Esophagus (tissue), 2 donors: ENCODE data around the gene CNST. TPM values are rescaled to one million over a fixed set of nuclear protein-coding genes. Genes with fewer than 3 reads are reported as not detected.

Experiments
- H3K27ac ChIP-seq, 2 donors: one replicate each; pipeline ENCODE4 v1.5.1; 2013; ENCODE audit warnings: low read depth in 2 of 2, mild to moderate bottlenecking in 2 of 2, inconsistent platforms in 1 of 2, low read length in 1 of 2, moderate library complexity in 1 of 2
- H3K27me3 ChIP-seq, 2 donors: one replicate each; pipeline ENCODE4 v1.6.1; 2013; ENCODE audit warnings: low read length in 2 of 2, control low read depth in 1 of 2, mild to moderate bottlenecking in 1 of 2; ENCODE audit not compliant: insufficient read depth in 2 of 2, control insufficient read depth in 1 of 2
- H3K36me3 ChIP-seq, 2 donors: one replicate each; pipeline ENCODE4 v1.6.1; 2013; ENCODE audit warnings: low read length in 1 of 2; ENCODE audit not compliant: control insufficient read depth in 2 of 2, insufficient read depth in 2 of 2
- H3K4me1 ChIP-seq, 2 donors: one replicate each; pipeline ENCODE4 v1.6.1; 2013; ENCODE audit warnings: low read length in 1 of 2; ENCODE audit not compliant: control insufficient read depth in 2 of 2, insufficient read depth in 2 of 2
- H3K4me3 ChIP-seq, 2 donors: one replicate each; pipeline ENCODE4 v1.5.1; 2013; ENCODE audit warnings: low read length in 2 of 2, mild to moderate bottlenecking in 2 of 2, low read depth in 1 of 2, moderate library complexity in 1 of 2
- H3K9me3 ChIP-seq, 2 donors: one replicate each; pipeline ENCODE4 v1.6.1; 2013; ENCODE audit warnings: mild to moderate bottlenecking in 2 of 2, low read depth in 1 of 2, low read length in 1 of 2, moderate library complexity in 1 of 2; ENCODE audit not compliant: control insufficient read depth in 2 of 2, insufficient read depth in 1 of 2
- WGBS, 2 donors: extraction: QIAGEN DNeasy Blood & Tissue Kit; methylation state at CpG; one replicate each; pipeline ENCODE4 v1.1.7; 2013; 5-methylcytosine and 5-hydroxymethylcytosine counted together
- polyA plus RNA-seq, 2 donors: library from polyadenylated mRNA; stranded (reverse); fragments of 200-250 nt; gene quantifications; one replicate each; pipeline ENCODE4 v1.2.3, GENCODE V29; 2013
- donor health status: healthy with polysubstance abuse.
- donor health status: Bipolar disorder and iron deficiency.

CNST gene
- polyA plus RNA-seq, 2 donors: 7.5 to 12.2 TPM

DNA sequence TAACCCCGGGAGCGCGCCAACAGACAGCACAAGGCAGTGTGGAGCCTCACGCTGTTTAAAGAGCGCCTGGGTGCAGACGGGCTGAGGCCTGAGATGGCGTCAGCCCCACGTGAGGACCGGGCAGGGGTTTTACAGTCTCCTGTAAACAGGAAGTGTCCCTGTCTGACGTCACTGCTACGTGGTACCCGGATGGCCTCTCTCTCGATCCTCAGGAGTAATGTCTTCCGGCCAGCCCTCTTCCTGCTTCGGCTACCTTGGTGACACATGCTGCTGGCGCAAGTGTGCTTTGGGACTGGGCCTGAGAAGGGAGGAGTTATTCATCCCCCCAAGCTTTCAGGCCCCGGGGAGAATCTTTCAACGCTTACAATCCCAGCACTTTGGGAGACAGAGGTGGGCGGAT, 41.2 kb downstream of the CNST start:
- H3K4me3 ChIP-seq: no peak overlapping the region
- peaks cover 0 to 6% of the 10 kb centered on the region in 2 donors for H3K4me1 ChIP-seq
- 87 to 90% methylated on average over 19 of the region's 19 CpGs for WGBS, 2 donors
- H3K9me3 ChIP-seq: no peaks in the 10 kb centered on the region
- H3K27ac ChIP-seq: no peak overlapping the region
- no peaks in the 10 kb centered on the region for H3K27me3 ChIP-seq
- H3K36me3 ChIP-seq: peaks cover 0 to 2% of the 10 kb centered on the region in 2 donors

DNA sequence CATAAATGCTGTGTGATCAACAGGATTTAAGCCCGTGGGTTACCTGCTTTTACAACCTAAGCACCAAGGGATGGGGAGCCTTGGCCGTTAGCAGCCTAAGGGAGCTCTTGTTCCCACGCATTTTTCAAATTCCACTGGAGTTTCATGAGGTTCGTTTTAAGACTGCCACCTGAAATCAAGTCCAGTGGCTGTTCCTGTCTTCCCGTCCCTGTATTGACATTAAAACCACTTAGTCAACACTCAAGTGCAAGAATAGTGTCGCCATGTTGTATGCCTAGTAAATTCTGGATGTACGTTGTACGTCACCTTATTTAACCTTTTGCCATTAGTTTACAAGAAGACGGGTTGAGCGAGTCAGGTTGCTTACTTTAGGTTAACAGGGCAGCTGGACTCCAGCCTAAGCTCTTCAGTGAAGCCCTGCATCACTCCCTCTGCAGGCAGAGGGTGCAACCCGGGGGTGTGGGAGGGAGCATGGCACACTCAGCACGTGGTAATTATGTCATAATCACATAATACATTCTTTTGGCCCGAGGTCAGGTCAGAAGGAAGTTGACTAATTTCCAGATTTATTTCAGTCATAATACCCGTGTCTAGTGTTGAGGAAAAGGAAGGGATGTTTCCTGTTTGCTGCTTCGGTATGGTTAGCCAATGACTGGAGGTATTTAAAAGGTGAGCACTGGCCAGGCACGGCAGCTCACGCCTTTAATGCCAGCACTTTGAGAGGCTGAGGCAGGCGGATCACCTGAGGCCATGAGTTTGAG, 42.5 kb downstream of the CNST start:
- no peaks in the 10 kb centered on the region for H3K27me3 ChIP-seq
- H3K4me1 ChIP-seq: peaks cover 0 to 6% of the 10 kb centered on the region in 2 donors
- 32% methylated on average over 18 of the region's 18 CpGs for WGBS, 2 donors
- H3K27ac ChIP-seq: peak overlapping the region; percentile 79 to 84
- H3K9me3 ChIP-seq: no peaks in the 10 kb centered on the region
- H3K36me3 ChIP-seq: no peaks in the 10 kb centered on the region
- H3K4me3 ChIP-seq: no peak overlapping the region

DNA sequence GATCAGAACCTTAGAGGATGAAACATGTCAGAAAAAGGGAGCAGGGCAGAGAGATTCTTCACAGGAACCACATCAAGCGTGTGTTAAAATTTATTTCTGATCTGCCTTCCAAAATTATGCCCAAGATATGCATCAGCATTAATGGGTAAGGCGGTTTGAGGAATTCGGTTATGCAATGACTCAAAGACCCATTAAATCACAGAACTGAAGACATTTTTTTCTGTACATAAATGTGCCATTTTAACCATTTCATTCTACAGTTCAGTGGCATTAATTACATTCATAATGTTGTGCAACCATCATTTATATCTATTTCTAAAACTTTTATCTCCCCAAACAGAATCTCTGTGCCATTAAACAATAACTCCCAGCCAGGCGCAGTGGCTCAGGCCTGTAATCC, 43.4 kb downstream of the CNST start:
- H3K4me1 ChIP-seq: peaks cover 0 to 6% of the 10 kb centered on the region in 2 donors
- peak overlapping the region in 1 of 2 donors; percentile 52 for H3K27ac ChIP-seq
- WGBS, 2 donors: 86 to 87% methylated on average over 4 of the region's 4 CpGs
- H3K9me3 ChIP-seq: no peaks in the 10 kb centered on the region
- no peaks in the 10 kb centered on the region for H3K36me3 ChIP-seq
- no peaks in the 10 kb centered on the region for H3K27me3 ChIP-seq
- no peak overlapping the region for H3K4me3 ChIP-seq

DNA sequence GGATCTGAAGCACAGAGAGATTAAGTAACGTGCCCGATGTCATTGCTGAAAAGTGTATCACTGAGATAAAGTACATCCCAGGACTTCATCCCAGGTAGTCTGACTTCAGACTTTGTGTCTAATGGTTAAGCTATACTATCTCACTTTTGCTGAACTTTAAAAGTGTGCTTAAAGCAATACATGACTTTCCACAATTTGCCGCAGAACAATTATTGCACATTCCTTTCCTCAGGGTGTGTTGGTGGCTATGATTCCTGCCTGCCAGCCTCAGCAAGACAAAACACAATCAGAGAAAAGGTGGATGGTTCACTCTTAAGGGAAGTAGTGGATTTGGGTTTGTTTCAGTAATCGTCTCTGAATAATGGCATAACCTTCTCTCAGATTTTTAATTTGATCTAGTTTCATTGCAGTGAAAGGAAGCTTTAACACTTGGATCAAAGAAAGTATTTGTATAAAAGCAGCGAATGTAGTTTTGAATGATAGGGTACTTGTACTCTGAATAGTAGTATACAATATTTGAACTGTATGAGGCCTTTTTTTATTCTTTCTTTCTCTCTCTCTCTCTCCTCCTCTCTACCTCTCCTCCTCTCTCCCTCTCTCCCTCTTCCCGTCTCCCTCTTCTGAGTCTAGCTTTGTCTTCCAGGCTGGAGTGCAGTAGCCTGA, 47.0 kb downstream of the CNST start:
- Histone ChIP-seq H3K27me3 (no peaks in the 10 kb centered on the region), H3K4me3 (no peak overlapping the region), H3K9me3 (no peaks in the 10 kb centered on the region), H3K4me1 (peaks cover 0 to 6% of the 10 kb centered on the region in 2 donors), H3K27ac (no peak overlapping the region), H3K36me3 (no peaks in the 10 kb centered on the region)
- 61 to 67% methylated on average over 6 of the region's 6 CpGs for WGBS, 2 donors

DNA sequence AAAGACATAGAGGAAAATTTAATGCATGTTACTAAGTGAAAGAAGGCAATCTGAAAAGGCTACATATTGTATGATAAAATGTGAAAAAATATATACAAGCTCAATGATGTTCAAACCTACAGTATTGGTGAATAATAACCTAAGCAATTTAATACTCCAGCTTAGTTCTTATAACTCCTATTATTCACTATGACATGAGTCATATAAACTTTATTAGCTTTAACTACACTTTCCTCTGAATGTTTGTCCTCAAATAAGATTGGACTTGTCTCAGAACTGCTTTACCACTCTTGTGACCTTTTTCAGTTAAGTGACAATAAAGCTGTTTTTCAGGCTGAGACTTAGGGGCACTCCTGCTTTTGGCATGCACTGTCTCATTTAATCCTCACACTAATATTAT, 50.9 kb downstream of the CNST start:
- Histone ChIP-seq H3K4me1 (no peaks in the 10 kb centered on the region), H3K4me3 (no peak overlapping the region), H3K27ac (peak overlapping the region in 1 of 2 donors; percentile 63), H3K27me3 (no peaks in the 10 kb centered on the region), H3K9me3 (peaks cover 0 to 2% of the 10 kb centered on the region in 2 donors), H3K36me3 (peaks cover 0 to 2% of the 10 kb centered on the region in 2 donors)

DNA sequence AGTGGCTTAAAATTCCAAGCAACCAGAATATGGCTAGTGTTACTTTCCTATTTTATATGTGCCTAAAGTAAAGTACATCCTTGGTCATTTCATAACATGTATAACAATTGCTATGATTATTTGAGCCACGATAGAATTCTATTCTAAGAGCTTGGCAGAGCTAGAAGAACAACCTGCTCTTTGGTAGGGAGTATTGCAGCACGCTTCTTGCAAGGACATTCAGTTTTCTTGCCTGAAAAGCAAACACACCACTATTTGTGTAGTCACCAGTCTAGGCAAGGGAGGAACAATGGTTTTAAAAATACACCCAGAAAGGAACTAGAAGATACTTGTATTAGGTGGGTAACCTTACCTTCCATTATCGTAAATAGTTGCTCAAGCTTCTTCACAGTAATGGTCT, 51.5 kb downstream of the CNST start:
- Histone ChIP-seq H3K27ac (peak overlapping the region in 1 of 2 donors; percentile 10), H3K27me3 (no peaks in the 10 kb centered on the region), H3K4me3 (no peak overlapping the region), H3K9me3 (peaks cover 0 to 2% of the 10 kb centered on the region in 2 donors), H3K4me1 (no peaks in the 10 kb centered on the region), H3K36me3 (peaks cover 0 to 2% of the 10 kb centered on the region in 2 donors)
- WGBS, 2 donors: 65 to 68% methylated on average over 3 of the region's 3 CpGs

DNA sequence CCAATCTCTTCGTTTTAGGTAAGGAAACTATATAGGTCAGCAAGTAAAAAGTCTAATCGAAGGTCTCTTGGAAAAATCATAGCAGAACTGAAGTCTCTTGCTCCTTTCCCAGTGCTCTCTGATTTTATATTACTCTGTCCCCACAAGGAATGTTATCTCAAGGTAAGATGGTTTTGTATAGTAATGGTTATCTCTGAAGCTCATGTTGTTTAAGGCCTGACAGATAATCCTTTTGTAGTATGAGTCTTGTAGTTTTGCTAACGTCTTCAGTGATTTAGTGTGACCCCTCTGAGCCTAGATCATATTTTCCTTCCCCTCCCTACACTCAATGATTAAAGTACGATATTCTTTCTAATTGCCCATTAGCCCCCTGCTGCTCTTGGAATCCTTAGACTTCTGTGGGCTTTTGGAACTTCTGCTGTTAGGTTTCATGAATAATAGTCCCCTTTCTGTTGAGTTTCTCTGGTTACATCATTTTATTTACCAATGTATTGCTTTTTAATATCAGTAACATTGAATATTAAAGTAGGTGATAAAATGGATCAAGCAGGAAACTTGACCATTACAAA, 52.1 kb downstream of the CNST start:
- peak overlapping the region in 1 of 2 donors; percentile 10 for H3K27ac ChIP-seq
- H3K4me3 ChIP-seq: no peak overlapping the region
- peaks cover 0 to 2% of the 10 kb centered on the region in 2 donors for H3K36me3 ChIP-seq
- H3K4me1 ChIP-seq: no peaks in the 10 kb centered on the region
- no peaks in the 10 kb centered on the region for H3K27me3 ChIP-seq
- H3K9me3 ChIP-seq: peaks cover 0 to 2% of the 10 kb centered on the region in 2 donors
- 84% methylated on average over 4 of the region's 4 CpGs for WGBS, 2 donors

DNA sequence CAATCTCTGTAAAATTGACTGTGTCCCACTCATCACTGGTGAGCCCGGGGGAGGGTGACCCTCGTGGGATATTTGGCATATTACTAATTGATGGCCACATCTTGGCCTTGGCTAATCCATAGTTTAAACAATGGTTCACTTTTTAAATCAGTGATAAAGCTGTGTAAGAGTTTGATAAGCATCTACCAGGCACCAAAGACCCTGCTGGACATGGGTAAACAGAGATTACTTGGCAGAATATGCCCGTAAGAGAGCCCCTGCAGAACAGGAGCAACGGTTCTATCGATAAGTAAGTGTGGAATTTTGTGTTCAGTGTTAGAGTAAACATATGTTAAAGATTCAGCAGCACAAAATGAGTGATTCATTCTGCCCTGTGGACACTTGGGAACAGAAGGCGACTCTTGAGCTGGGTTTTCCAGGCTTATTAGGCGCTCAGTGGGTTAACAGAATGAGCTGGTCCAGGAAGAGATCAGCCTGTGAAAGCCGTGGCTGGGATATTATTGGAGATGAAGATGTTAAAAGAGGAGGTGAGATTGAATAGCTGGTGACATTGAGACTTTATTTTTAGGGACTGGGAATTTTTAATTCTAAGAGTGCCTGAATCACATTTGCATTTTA, 55.9 kb downstream of the CNST start:
- 63 to 70% methylated on average over 8 of the region's 8 CpGs for WGBS, 2 donors
- no peaks in the 10 kb centered on the region for H3K4me1 ChIP-seq

DNA sequence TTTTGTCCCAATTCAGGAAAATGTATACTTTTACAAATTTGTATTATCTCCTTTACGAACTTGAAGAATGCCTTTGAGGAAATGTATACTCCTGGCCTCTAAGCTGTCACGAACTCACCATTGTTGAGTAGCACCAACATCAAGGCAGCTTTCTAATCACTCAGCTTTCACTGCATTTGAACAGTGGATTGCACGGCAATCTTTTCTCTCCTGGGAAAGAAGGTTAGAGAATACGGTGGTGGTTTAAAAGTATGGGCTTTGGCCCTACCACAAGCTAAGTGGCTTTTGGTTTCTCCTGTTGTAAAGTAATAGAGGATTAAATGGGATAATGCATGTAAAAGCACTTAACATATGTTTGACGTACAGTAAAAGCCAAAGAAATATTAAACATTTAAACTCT, 57.8 kb downstream of the CNST start:
- 75 to 86% methylated on average over 5 of the region's 5 CpGs for WGBS, 2 donors
- H3K27ac ChIP-seq: no peak overlapping the region
- peaks cover 2 to 4% of the 10 kb centered on the region in 2 donors for H3K36me3 ChIP-seq
- peaks cover 0 to 2% of the 10 kb centered on the region in 2 donors for H3K9me3 ChIP-seq
- no peaks in the 10 kb centered on the region for H3K4me1 ChIP-seq
- no peaks in the 10 kb centered on the region for H3K27me3 ChIP-seq
- H3K4me3 ChIP-seq: no peak overlapping the region

More for the DNA sequence above, 55.9 kb downstream of the CNST start:
- Histone ChIP-seq H3K36me3 (peaks cover 0 to 2% of the 10 kb centered on the region in 2 donors), H3K9me3 (peaks cover 0 to 2% of the 10 kb centered on the region in 2 donors), H3K27ac (no peak overlapping the region), H3K4me3 (no peak overlapping the region), H3K27me3 (no peaks in the 10 kb centered on the region)
